Progenitor cell of endocrine pancreas (in vitro differentiated cells): ENCODE measurements around the gene FXYD4. TPM values are rescaled to one million over a fixed set of nuclear protein-coding genes. Genes with fewer than 3 reads are reported as not detected.
A peak's percentile ranks its signal among the peaks of the same experiment; 100 is the strongest.

Experiments
- DNase-seq: peaks from one replicate; pipeline ENCODE4 v3.0.0; 2021; ENCODE audit warnings: low spot score; ENCODE audit not compliant: unreplicated experiment
- H3K27ac Mint-ChIP-seq: 2 replicates; pipeline ENCODE4 v1.8.0; 2021; ENCODE audit warnings: mild to moderate bottlenecking, moderate library complexity, mixed read lengths
- H3K27me3 Mint-ChIP-seq: 2 replicates; pipeline ENCODE4 v1.8.0; 2021; ENCODE audit warnings: mixed read lengths
- H3K36me3 Mint-ChIP-seq: 2 replicates; pipeline ENCODE4 v1.8.0; 2022; ENCODE audit warnings: mixed read lengths; ENCODE audit not compliant: insufficient read depth
- H3K4me1 Mint-ChIP-seq: 2 replicates; pipeline ENCODE4 v1.8.0; 2021; ENCODE audit warnings: low read depth, mixed read lengths
- H3K4me3 Mint-ChIP-seq: 2 replicates; pipeline ENCODE4 v1.8.0; 2021; ENCODE audit warnings: low read depth, mild to moderate bottlenecking, moderate library complexity, mixed read lengths
- H3K9me3 Mint-ChIP-seq: 2 replicates; pipeline ENCODE4 v1.8.0; 2021; ENCODE audit warnings: low read depth, mixed read lengths
- total RNA-seq: library from RNA; stranded (reverse); gene quantifications from 2 replicates; pipeline ENCODE4 v1.2.1, GENCODE V29; 2021
- TF ChIP-seq, protein P1 (sequence below): fragments of 200-600 bp; sonication (generic); IDR thresholded peaks from one replicate; pipeline ENCODE4 v1.5.0; 2021; ENCODE audit warnings: antibody characterized with exemption, mild to moderate bottlenecking; ENCODE audit not compliant: unreplicated experiment

FXYD4 gene
- total RNA-seq, 1 donor from 2014 or later: not detected

DNA sequence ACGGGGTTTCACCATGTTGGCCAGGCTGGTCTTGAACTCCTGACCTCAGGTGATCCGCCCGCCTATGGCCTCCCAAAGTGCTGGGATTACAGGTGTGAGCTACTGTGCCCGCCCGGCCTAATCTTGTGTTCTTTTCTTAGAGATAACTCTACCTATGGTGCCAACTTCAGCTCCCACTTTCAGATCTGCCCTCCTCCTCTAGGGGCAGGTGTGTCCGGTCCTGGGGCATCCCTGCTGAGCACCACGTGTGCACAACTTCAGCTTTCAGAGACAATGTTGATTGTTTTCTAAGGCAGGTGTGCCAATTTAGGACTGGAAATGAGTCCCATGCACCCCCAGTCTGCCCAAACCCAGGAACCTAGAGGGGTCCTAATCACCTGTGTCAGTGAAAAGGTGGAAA lies 18.5 kb upstream of the FXYD4 start:
- TF ChIP-seq, protein P1, sequence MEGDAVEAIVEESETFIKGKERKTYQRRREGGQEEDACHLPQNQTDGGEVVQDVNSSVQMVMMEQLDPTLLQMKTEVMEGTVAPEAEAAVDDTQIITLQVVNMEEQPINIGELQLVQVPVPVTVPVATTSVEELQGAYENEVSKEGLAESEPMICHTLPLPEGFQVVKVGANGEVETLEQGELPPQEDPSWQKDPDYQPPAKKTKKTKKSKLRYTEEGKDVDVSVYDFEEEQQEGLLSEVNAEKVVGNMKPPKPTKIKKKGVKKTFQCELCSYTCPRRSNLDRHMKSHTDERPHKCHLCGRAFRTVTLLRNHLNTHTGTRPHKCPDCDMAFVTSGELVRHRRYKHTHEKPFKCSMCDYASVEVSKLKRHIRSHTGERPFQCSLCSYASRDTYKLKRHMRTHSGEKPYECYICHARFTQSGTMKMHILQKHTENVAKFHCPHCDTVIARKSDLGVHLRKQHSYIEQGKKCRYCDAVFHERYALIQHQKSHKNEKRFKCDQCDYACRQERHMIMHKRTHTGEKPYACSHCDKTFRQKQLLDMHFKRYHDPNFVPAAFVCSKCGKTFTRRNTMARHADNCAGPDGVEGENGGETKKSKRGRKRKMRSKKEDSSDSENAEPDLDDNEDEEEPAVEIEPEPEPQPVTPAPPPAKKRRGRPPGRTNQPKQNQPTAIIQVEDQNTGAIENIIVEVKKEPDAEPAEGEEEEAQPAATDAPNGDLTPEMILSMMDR: no peak
- H3K27me3 Mint-ChIP-seq: no peaks in the 10 kb centered on the region
- H3K9me3 Mint-ChIP-seq: no peaks in the 10 kb centered on the region
- no peak for DNase-seq
- H3K36me3 Mint-ChIP-seq: no peaks in the 10 kb centered on the region
- peaks cover 21% of the 10 kb centered on the region for H3K4me1 Mint-ChIP-seq
- no peak overlapping the region for H3K27ac Mint-ChIP-seq
- no peak overlapping the region for H3K4me3 Mint-ChIP-seq

GRCh38 chr10:43353495-43354329 lies 17.7 kb upstream of the FXYD4 start:
- TF ChIP-seq, protein P1: no peak
- Mint-ChIP-seq H3K9me3 (no peaks in the 10 kb centered on the region), H3K4me1 (peaks cover 18% of the 10 kb centered on the region), H3K4me3 (no peak overlapping the region), H3K27ac (peak overlapping the region; percentile 89), H3K27me3 (no peaks in the 10 kb centered on the region), H3K36me3 (no peaks in the 10 kb centered on the region)
- DNase-seq: no peak

- H3K4me3 Mint-ChIP-seq: no peak overlapping the region
- TF ChIP-seq, protein P1: no peak
Observed at GRCh38 chr10:43354330-43354635, 17.2 kb upstream of the FXYD4 start.

GRCh38 chr10:43354879-43355380 lies 16.5 kb upstream of the FXYD4 start:
- no peak for DNase-seq
- Mint-ChIP-seq H3K4me1 (peaks cover 18% of the 10 kb centered on the region), H3K4me3 (no peak overlapping the region), H3K9me3 (no peaks in the 10 kb centered on the region), H3K27ac (peak overlapping the region; percentile 70), H3K36me3 (no peaks in the 10 kb centered on the region), H3K27me3 (no peaks in the 10 kb centered on the region)
- TF ChIP-seq, protein P1: no peak

More at GRCh38 chr10:43354330-43354635, 17.2 kb upstream of the FXYD4 start:
- Mint-ChIP-seq H3K27me3 (no peaks in the 10 kb centered on the region), H3K27ac (peak overlapping the region; percentile 89), H3K9me3 (no peaks in the 10 kb centered on the region), H3K4me1 (peaks cover 18% of the 10 kb centered on the region), H3K36me3 (no peaks in the 10 kb centered on the region)
- DNase-seq: no peak

DNA sequence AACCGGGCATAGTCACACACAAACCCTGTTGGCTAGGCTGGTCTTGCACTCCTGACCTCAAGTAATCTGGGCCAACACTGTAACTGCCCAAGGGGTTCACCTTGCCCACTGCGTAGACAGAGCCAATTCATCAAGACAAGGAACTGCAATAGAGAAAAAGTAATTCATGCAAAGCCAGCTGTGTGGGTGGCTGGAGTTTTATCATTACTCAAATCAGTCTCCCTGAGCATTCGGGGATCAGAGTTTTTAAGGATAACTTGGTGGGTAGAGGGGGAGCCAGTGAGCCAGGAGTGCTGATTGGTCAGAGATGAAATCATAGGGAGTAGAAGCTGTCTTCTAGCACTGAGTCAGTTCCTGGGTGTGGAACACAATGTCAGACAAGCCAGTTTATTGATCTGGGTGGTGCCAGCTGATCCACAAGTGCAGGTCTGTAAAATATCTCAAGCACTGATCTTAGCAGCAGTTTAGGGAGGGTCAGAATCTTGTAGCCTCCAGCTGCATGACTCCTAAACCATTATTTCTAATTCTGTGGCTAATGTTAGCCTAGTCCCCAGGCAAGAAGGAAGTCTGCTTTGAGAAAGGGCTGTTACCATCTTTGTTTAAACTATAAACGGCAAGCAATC lies 15.6 kb upstream of the FXYD4 start:
- TF ChIP-seq, protein P1: no peak
- Mint-ChIP-seq H3K4me3 (no peak overlapping the region), H3K4me1 (peaks cover 18% of the 10 kb centered on the region), H3K27me3 (no peaks in the 10 kb centered on the region), H3K27ac (peak overlapping the region; percentile 78), H3K9me3 (no peaks in the 10 kb centered on the region), H3K36me3 (no peaks in the 10 kb centered on the region)
- no peak for DNase-seq
